HEK293 (cell line): ENCODE results near the gene PIGH.
A peak's percentile ranks its signal among the peaks of the same experiment; 100 is the strongest.

Experiments
- AEBP2 ChIP-seq: fragments of 450-650 bp; formaldehyde crosslinking; IDR thresholded peaks from 2 replicates; pipeline ENCODE4 v1.5.1; 2016; ENCODE audit warnings: missing biosample characterization, missing genetic modification characterization, borderline replicate concordance
- GLI2 ChIP-seq: fragments of 450-650 bp; formaldehyde crosslinking; IDR thresholded peaks from 2 replicates; pipeline ENCODE4; 2017; ENCODE audit warnings: missing biosample characterization, missing genetic modification characterization, low read depth, borderline replicate concordance
- HIC1 ChIP-seq: fragments of 450-650 bp; formaldehyde crosslinking; IDR thresholded peaks from 2 replicates; pipeline ENCODE4 v1.5.1; 2016; ENCODE audit warnings: missing biosample characterization, missing genetic modification characterization
- HOXD13 ChIP-seq: sonication (generic); formaldehyde crosslinking; IDR thresholded peaks from 2 replicates; pipeline ENCODE4 v1.8.0; 2022; ENCODE audit warnings: missing genetic modification reagents, borderline replicate concordance
- PRDM4 ChIP-seq: fragments of 450-650 bp; formaldehyde crosslinking; IDR thresholded peaks from 2 replicates; pipeline ENCODE4 v1.5.1; 2017; ENCODE audit warnings: missing biosample characterization, missing genetic modification characterization
- SCRT2 ChIP-seq: fragments of 450-650 bp; formaldehyde crosslinking; IDR thresholded peaks from 2 replicates; pipeline ENCODE4 v1.5.1; 2016; ENCODE audit warnings: missing biosample characterization, missing genetic modification characterization
- ZBTB21 ChIP-seq: fragments of 450-650 bp; formaldehyde crosslinking; IDR thresholded peaks from 2 replicates; pipeline ENCODE4 v1.5.1; 2017; ENCODE audit warnings: missing biosample characterization, missing genetic modification characterization
- ZBTB26 ChIP-seq: fragments of 450-650 bp; formaldehyde crosslinking; optimal IDR thresholded peaks from 2 replicates; pipeline ENCODE3; 2016; ENCODE audit warnings: missing biosample characterization, mild to moderate bottlenecking, missing genetic modification characterization
- ZEB2 ChIP-seq: fragments of 450-650 bp; formaldehyde crosslinking; IDR thresholded peaks from 2 replicates; pipeline ENCODE4 v1.5.1; 2016; ENCODE audit warnings: missing biosample characterization, missing genetic modification characterization
- ZNF121 ChIP-seq: fragments of 450-650 bp; formaldehyde crosslinking; IDR thresholded peaks from 2 replicates; pipeline ENCODE4 v1.5.1; 2016; ENCODE audit warnings: missing biosample characterization, missing genetic modification characterization
- ZNF140 ChIP-seq: fragments of 450-650 bp; formaldehyde crosslinking; IDR thresholded peaks from 2 replicates; pipeline ENCODE4 v1.5.1; 2016; ENCODE audit warnings: missing biosample characterization, missing genetic modification characterization
- ZNF146 ChIP-seq: fragments of 450-650 bp; formaldehyde crosslinking; IDR thresholded peaks from 2 replicates; pipeline ENCODE4 v1.5.1; 2016; ENCODE audit warnings: missing biosample characterization, missing genetic modification characterization
- ZNF148 ChIP-seq: fragments of 450-650 bp; formaldehyde crosslinking; IDR thresholded peaks from 2 replicates; pipeline ENCODE4 v1.5.0; 2017; ENCODE audit warnings: missing biosample characterization, missing genetic modification characterization, borderline replicate concordance
- ZNF16 ChIP-seq: fragments of 450-650 bp; formaldehyde crosslinking; IDR thresholded peaks from 2 replicates; pipeline ENCODE4 v1.5.1; 2016; ENCODE audit warnings: low read depth, missing biosample characterization, missing genetic modification characterization
- ZNF174 ChIP-seq: fragments of 450-650 bp; formaldehyde crosslinking; IDR thresholded peaks from 2 replicates; pipeline ENCODE4 v1.5.0; 2017; ENCODE audit warnings: missing biosample characterization, mild to moderate bottlenecking, missing genetic modification characterization
- ZNF214 ChIP-seq: fragments of 450-650 bp; formaldehyde crosslinking; IDR thresholded peaks from 2 replicates; pipeline ENCODE4 v1.5.1; 2017; ENCODE audit warnings: missing biosample characterization, mild to moderate bottlenecking, missing genetic modification characterization, borderline replicate concordance
- ZNF335 ChIP-seq: fragments of 450-650 bp; formaldehyde crosslinking; conservative IDR thresholded peaks from 2 replicates; pipeline ENCODE4 v1.5.1; 2016; ENCODE audit warnings: missing biosample characterization, missing genetic modification characterization
- ZNF362 ChIP-seq: fragments of 450-650 bp; formaldehyde crosslinking; IDR thresholded peaks from 2 replicates; pipeline ENCODE4 v1.5.1; 2016; ENCODE audit warnings: missing biosample characterization, missing genetic modification characterization
- ZNF514 ChIP-seq: fragments of 450-650 bp; formaldehyde crosslinking; IDR thresholded peaks from 2 replicates; pipeline ENCODE4 v1.5.1; 2016; ENCODE audit warnings: missing biosample characterization, missing genetic modification characterization
- ZNF529 ChIP-seq: fragments of 450-650 bp; formaldehyde crosslinking; IDR thresholded peaks from 2 replicates; pipeline ENCODE4 v1.5.1; 2017; ENCODE audit warnings: missing genetic modification characterization, missing biosample characterization; ENCODE audit not compliant: insufficient replicate concordance
- ZNF560 ChIP-seq: fragments of 450-650 bp; formaldehyde crosslinking; IDR thresholded peaks from 2 replicates; pipeline ENCODE4 v1.5.1; 2017; ENCODE audit warnings: missing biosample characterization, missing genetic modification characterization, borderline replicate concordance
- ZNF596 ChIP-seq: fragments of 450-650 bp; IDR thresholded peaks from 2 replicates; pipeline ENCODE4 v1.5.0; 2018; ENCODE audit warnings: missing biosample characterization, mild to moderate bottlenecking, missing genetic modification characterization, moderate library complexity
- ZNF776 ChIP-seq: fragments of 450-650 bp; formaldehyde crosslinking; IDR thresholded peaks from 2 replicates; pipeline ENCODE4 v1.5.0; 2017; ENCODE audit warnings: missing biosample characterization, missing genetic modification characterization, borderline replicate concordance
- ZNF791 ChIP-seq: fragments of 450-650 bp; formaldehyde crosslinking; IDR thresholded peaks from 2 replicates; pipeline ENCODE4 v1.5.1; 2016; ENCODE audit warnings: missing biosample characterization, missing genetic modification characterization
- ZNF792 ChIP-seq: fragments of 450-650 bp; formaldehyde crosslinking; IDR thresholded peaks from 2 replicates; pipeline ENCODE4 v1.5.1; 2016; ENCODE audit warnings: missing biosample characterization, missing genetic modification characterization
- ZNF837 ChIP-seq: fragments of 450-650 bp; formaldehyde crosslinking; IDR thresholded peaks from 2 replicates; pipeline ENCODE4 v1.5.1; 2016; ENCODE audit warnings: missing biosample characterization, missing genetic modification characterization

PIGH gene

GRCh38 chr14:67599698-67600561 is at the start of gene PIGH (continued):
- TF ChIP-seq ZNF560 (tag by site-specific recombination) (no peak), SCRT2 (tag by site-specific recombination) (no peak), ZNF148 (tag by site-specific recombination) (no peak), ZBTB26 (tag by site-specific recombination) (peak; percentile 71), ZNF174 (tag by site-specific recombination) (no peak), ZNF121 (no peak), ZNF837 (tag by site-specific recombination) (no peak), ZBTB21 (tag by site-specific recombination) (no peak), ZNF514 (tag by site-specific recombination) (no peak), ZNF791 (tag by site-specific recombination) (no peak), HOXD13 (CRISPR knock-in tag) (no peak), ZNF214 (tag by site-specific recombination) (no peak), ZNF596 (tag by site-specific recombination) (no peak), ZEB2 (tag by site-specific recombination) (0 out of 2 replicates have a peak, but pooled peaks have one; percentile 33), ZNF16 (tag by site-specific recombination) (no peak), ZNF362 (tag by site-specific recombination) (no peak), ZNF529 (tag by site-specific recombination) (no peak), PRDM4 (tag by site-specific recombination) (no peak), ZNF335 (peak; percentile 77), AEBP2 (tag by site-specific recombination) (no peak), ZNF776 (no peak), ZNF146 (no peak), ZNF140 (tag by site-specific recombination) (no peak), ZNF792 (no peak), GLI2 (tag by site-specific recombination) (no peak), HIC1 (tag by site-specific recombination) (no peak)
